Kidney epithelial cell (primary cell): Measurements from ENCODE around the gene SEMA6C. TPM values are rescaled to one million over a fixed set of nuclear protein-coding genes. Genes with fewer than 3 reads are reported as not detected.
A peak's percentile ranks its signal among the peaks of the same experiment; 100 is the strongest.

ENCODE experiments used
- DNase-seq: peaks from one replicate; pipeline ENCODE4 v3.0.0-alpha.2; 2010; ENCODE audit warnings: low read depth
- H3K27me3 ChIP-seq: 2 replicates; pipeline ENCODE4 v1.6.0; 2011; ENCODE audit warnings: low read length; ENCODE audit not compliant: control insufficient read depth, insufficient read depth
- H3K36me3 ChIP-seq: 2 replicates; pipeline ENCODE4 v1.5.1; 2011; ENCODE audit warnings: low read length; ENCODE audit not compliant: control insufficient read depth, insufficient read depth
- H3K4me3 ChIP-seq: 2 replicates; pipeline ENCODE4 v1.5.1; 2011; ENCODE audit warnings: low read depth, mild to moderate bottlenecking, control low read depth, low read length
- total RNA-seq: library from RNA; depleted of rRNA; stranded (reverse); fragments of >200 nt; gene quantifications from 2 replicates; pipeline ENCODE4 v1.2.3, GENCODE V29; 2015
- TF ChIP-seq, protein P1 (sequence below): IDR thresholded peaks from 2 replicates; pipeline ENCODE4 v1.5.1; 2011; ENCODE audit warnings: mild to moderate bottlenecking, moderate library complexity, low read length, control low read depth, inconsistent platforms; ENCODE audit not compliant: insufficient read depth, poor library complexity, severe bottlenecking

SEMA6C gene
- total RNA-seq, 1 donor from 2014 or later: 6.9 TPM

DNA sequence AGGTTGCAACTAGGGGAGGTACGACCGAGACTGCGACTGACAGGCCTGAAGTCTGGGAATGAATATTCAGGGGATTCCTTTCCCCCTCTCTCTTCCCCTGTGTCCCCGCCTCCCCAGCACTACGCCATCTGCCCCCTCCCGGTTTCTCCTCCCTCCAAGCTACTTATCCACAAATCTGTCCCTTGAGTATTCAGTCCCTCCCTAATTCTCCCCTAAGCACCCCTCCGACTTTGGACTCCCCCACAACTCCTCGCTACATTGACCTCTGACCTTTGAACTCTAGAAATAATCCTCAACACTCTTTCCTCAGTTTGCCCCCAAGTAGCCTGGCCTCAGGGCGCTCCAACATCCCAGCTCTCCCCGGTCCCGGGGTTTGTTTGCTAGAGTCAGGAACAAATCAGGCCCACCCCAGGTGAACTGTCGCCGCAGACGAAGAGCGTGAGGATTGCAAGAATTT lies 18.9 kb upstream of the SEMA6C start:
- H3K4me3 ChIP-seq: peak overlapping the region; percentile 54
- H3K36me3 ChIP-seq: peaks cover 1% of the 10 kb centered on the region
- no peak for DNase-seq
- TF ChIP-seq, protein P1, sequence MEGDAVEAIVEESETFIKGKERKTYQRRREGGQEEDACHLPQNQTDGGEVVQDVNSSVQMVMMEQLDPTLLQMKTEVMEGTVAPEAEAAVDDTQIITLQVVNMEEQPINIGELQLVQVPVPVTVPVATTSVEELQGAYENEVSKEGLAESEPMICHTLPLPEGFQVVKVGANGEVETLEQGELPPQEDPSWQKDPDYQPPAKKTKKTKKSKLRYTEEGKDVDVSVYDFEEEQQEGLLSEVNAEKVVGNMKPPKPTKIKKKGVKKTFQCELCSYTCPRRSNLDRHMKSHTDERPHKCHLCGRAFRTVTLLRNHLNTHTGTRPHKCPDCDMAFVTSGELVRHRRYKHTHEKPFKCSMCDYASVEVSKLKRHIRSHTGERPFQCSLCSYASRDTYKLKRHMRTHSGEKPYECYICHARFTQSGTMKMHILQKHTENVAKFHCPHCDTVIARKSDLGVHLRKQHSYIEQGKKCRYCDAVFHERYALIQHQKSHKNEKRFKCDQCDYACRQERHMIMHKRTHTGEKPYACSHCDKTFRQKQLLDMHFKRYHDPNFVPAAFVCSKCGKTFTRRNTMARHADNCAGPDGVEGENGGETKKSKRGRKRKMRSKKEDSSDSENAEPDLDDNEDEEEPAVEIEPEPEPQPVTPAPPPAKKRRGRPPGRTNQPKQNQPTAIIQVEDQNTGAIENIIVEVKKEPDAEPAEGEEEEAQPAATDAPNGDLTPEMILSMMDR: no peak
- H3K27me3 ChIP-seq: no peaks in the 10 kb centered on the region

DNA sequence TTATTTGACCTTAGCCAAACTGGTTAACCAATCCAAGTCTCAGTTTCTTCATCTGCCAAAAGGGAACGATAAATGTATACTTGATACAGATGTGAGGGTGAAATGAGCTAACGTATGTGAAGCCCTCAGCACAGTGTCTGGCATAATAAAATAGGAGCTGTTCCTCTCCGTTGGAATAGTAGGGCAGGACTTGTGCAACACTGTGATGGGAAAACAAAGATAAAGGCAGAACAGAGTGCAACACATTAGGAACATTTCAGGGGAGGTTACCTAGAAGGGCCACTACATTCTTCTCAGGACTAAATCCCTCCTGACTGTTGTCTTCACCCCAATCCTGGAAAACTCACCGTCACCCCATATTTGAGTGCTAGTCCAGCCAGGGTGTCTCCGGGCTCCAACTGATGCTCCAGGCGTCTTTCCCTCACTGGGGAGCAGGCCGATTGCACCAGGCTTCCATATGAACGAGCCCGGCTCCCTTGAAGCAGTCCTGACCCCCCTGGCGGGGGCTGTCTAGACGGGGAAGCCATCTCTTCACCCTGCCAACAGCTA lies 18.4 kb upstream of the SEMA6C start:
- H3K4me3 ChIP-seq: peak overlapping the region; percentile 54
- H3K36me3 ChIP-seq: peaks cover 1% of the 10 kb centered on the region
- no peaks in the 10 kb centered on the region for H3K27me3 ChIP-seq
- TF ChIP-seq, protein P1: no peak
- no peak for DNase-seq

DNA sequence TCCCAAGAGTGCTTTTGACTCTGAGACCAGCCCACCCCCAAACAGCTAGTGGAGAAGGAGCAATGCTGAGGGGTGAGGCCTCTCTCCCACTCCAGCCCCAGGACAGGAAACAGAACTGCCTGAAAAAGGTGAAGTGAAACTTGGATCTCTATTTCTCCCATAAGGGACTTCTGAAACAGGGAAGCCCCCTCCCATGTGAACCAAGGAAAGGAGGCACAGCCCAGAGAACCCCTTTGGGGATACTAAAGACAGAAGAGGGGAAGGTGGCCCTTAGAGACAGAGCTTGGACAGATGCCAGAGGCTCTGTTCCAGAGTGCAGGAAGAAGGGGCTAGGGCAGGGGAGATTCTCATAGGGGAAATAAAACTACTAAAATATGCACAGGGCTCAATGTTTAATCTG lies 12.9 kb upstream of the SEMA6C start:
- Histone ChIP-seq H3K36me3 (no peaks in the 10 kb centered on the region), H3K27me3 (no peaks in the 10 kb centered on the region), H3K4me3 (no peak overlapping the region)
- no peak for DNase-seq
- TF ChIP-seq, protein P1: no peak

DNA sequence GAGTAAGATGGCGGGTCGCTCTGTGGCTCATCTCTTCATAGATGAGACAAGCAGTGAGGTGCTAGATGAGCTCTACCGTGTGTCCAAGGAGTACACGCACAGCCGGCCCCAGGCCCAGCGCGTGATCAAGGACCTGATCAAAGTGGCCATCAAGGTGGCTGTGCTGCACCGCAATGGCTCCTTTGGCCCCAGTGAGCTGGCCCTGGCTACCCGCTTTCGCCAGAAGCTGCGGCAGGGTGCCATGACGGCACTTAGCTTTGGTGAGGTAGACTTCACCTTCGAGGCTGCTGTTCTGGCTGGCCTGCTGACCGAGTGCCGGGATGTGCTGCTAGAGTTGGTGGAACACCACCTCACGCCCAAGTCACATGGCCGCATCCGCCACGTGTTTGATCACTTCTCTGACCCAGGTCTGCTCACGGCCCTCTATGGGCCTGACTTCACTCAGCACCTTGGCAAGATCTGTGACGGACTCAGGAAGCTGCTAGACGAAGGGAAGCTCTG lies 12.4 kb upstream of the SEMA6C start:
- no peak for DNase-seq
- Histone ChIP-seq H3K27me3 (no peaks in the 10 kb centered on the region), H3K4me3 (no peak overlapping the region), H3K36me3 (no peaks in the 10 kb centered on the region)
- TF ChIP-seq, protein P1: no peak

DNA sequence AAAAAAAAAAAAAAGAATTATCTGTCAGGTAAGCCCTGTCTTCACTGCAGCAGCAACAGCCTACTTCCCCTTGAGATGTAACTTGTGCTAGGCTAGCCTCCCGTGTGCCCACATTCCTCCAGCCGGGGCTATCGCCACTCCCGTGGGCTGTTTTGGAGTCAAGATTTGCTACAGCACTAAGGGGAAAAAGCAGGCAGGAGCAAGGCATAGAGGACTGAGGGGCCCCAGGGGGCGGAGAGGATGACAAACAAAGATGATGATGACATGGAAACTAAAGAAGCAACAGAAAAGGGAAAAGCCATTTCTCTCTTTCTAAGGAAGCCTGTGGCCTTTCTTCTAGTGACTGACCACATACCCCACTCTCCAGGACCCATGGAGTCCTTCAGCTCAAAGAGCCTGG lies 11.9 kb upstream of the SEMA6C start:
- no peaks in the 10 kb centered on the region for H3K27me3 ChIP-seq
- TF ChIP-seq, protein P1: no peak

DNA sequence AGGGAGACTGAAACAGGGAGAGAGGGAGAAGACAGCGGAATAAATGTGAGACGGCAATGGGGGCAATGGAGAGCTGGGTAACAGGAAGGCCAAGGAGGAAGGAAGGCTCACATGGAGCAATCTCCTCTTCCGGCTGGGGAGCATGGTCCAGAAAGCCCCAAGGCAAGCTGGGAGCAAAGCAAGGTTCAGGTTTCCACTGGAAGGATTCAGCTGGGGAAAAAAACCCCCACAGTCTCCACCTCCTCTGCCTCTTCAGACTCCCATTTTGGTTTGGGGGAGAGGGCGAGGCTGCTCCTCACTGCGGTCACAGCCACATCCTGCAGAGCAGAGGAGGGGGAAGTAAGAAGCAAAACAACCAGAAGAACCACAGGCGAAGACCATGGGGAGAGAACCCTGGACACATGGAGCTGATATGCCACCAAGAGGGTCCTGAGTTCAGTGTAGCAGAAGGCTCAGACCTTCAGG lies 10.7 kb upstream of the SEMA6C start:
- H3K36me3 ChIP-seq: no peaks in the 10 kb centered on the region
- DNase-seq: no peak
- H3K4me3 ChIP-seq: no peak overlapping the region
- TF ChIP-seq, protein P1: no peak
- H3K27me3 ChIP-seq: no peaks in the 10 kb centered on the region

More for the DNA sequence above, 11.9 kb upstream of the SEMA6C start:
- no peaks in the 10 kb centered on the region for H3K36me3 ChIP-seq
- H3K4me3 ChIP-seq: no peak overlapping the region
- no peak for DNase-seq
